RWPE2 (cell line): Measurements from ENCODE around the gene GRB10.

Source experiments
- ATAC-seq: fragments of 200-7000 bp; cut with Tn5 transposase; 3 replicates; pipeline ENCODE4 v1.9.1; 2021; ENCODE audit warnings: low read depth
- DNase-seq: peaks from one replicate; pipeline ENCODE4 v3.0.0-alpha.2; 2020; ENCODE audit warnings: low spot score
- H3K27ac ChIP-seq: fragments of 450-650 bp; 2 replicates; pipeline ENCODE4 v1.5.1; 2017; ENCODE audit warnings: mild to moderate bottlenecking; ENCODE audit not compliant: poor library complexity, severe bottlenecking
- H3K27me3 ChIP-seq: fragments of 250-450 bp; sonication (Bioruptor Pico); 2 replicates; pipeline ENCODE4 v1.5.1; 2021; ENCODE audit warnings: mild to moderate bottlenecking, moderate library complexity; ENCODE audit not compliant: insufficient read depth, poor library complexity, severe bottlenecking
- H3K36me3 ChIP-seq: fragments of 250-450 bp; sonication (Bioruptor Pico); 2 replicates; pipeline ENCODE4 v1.5.1; 2020; ENCODE audit warnings: low read depth, mild to moderate bottlenecking, moderate library complexity
- H3K4me1 ChIP-seq: fragments of 250-450 bp; sonication (Bioruptor Pico); 2 replicates; pipeline ENCODE4 v1.5.1; 2021; ENCODE audit warnings: mild to moderate bottlenecking, moderate library complexity; ENCODE audit not compliant: insufficient read depth, poor library complexity, severe bottlenecking
- H3K4me3 ChIP-seq: fragments of 250-450 bp; sonication (Bioruptor Pico); 2 replicates; pipeline ENCODE4 v1.5.1; 2021; ENCODE audit warnings: mild to moderate bottlenecking, moderate library complexity; ENCODE audit not compliant: severe bottlenecking
- H3K9me3 ChIP-seq: fragments of 250-450 bp; sonication (Bioruptor Pico); 2 replicates; pipeline ENCODE4 v1.5.1; 2021; ENCODE audit warnings: mild to moderate bottlenecking, moderate library complexity; ENCODE audit not compliant: severe bottlenecking
- TF ChIP-seq, protein P1 (sequence below): fragments of 450-650 bp; IDR thresholded peaks from one replicate; pipeline ENCODE4 v1.5.1; 2017; ENCODE audit warnings: mild to moderate bottlenecking, moderate library complexity; ENCODE audit not compliant: poor library complexity, severe bottlenecking

GRB10 gene

DNA sequence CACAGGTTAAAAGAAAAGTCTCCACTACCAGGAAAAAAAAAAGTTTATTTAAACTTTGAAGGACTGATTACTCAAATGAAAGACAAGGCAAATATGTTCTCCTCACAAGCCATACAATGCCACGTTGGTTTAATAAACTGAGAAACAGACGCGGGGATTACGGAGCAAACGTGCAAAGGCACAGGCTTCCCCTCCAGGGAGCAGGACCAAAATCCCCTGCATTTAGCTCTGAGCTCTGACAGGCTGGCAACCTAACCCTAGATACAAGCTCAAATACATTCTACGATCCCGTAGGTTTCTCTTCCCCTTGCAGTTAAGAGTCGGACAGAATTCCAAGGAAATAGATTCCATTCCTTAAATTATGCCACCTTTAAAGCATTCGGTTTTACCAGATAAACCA lies 7.7 kb upstream of the GRB10 start:
- TF ChIP-seq, protein P1, sequence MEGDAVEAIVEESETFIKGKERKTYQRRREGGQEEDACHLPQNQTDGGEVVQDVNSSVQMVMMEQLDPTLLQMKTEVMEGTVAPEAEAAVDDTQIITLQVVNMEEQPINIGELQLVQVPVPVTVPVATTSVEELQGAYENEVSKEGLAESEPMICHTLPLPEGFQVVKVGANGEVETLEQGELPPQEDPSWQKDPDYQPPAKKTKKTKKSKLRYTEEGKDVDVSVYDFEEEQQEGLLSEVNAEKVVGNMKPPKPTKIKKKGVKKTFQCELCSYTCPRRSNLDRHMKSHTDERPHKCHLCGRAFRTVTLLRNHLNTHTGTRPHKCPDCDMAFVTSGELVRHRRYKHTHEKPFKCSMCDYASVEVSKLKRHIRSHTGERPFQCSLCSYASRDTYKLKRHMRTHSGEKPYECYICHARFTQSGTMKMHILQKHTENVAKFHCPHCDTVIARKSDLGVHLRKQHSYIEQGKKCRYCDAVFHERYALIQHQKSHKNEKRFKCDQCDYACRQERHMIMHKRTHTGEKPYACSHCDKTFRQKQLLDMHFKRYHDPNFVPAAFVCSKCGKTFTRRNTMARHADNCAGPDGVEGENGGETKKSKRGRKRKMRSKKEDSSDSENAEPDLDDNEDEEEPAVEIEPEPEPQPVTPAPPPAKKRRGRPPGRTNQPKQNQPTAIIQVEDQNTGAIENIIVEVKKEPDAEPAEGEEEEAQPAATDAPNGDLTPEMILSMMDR = no peak
- Histone ChIP-seq H3K4me1 (no peaks in the 10 kb centered on the region), H3K27ac (no peak overlapping the region), H3K27me3 (no peaks in the 10 kb centered on the region), H3K36me3 (0 out of 2 replicates have a peak, but pooled peaks cover 4% of the 10 kb centered on the region), H3K4me3 (no peak overlapping the region), H3K9me3 (no peaks in the 10 kb centered on the region)
- ATAC-seq (no peak), DNase-seq (no peak)

DNA sequence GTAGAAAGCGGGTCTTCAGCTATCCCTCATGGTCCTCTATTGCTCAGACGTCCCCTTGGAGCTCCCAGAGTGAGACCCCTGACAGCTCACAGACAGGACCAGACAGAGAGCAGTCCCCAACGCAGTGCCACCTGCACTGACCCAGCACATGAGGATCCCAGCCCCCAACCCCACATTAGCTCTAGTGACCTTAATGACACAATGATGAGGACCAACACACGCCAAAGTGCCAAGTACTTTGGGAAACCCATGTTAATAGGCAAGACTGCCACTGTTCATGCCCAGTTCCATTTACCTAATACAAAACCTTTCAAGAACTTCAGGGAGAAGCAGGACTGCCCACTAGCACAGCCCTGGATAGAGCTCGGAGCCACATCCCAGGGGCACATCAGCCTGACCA lies 5.7 kb upstream of the GRB10 start:
- DNase-seq = no peak
- Histone ChIP-seq H3K4me1 (no peaks in the 10 kb centered on the region), H3K4me3 (no peak overlapping the region), H3K27ac (no peak overlapping the region), H3K9me3 (no peaks in the 10 kb centered on the region), H3K36me3 (0 out of 2 replicates have a peak, but pooled peaks cover 4% of the 10 kb centered on the region), H3K27me3 (no peaks in the 10 kb centered on the region)
- ATAC-seq = no peak
- TF ChIP-seq, protein P1 = no peak

DNA sequence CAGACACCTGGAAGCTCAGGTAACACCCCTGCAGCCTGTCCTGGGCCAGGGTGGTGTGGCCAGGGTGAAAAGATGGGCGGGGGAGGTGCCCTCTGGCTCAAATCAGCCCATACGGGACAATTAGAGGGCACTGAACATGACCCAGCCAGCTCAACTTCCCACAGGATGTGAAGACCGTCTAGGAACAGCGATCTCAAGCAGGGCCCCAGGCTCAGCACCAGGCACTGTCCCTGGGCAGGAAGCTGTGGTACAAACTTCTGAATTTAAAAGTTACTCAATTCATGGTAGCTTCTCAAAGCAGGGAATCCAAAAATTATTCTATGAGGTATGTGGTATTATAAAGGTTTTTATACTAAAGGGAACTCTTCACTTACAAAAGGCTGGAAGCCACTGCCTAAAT lies 5.1 kb upstream of the GRB10 start:
- Histone ChIP-seq H3K9me3 (no peaks in the 10 kb centered on the region), H3K4me3 (no peak overlapping the region), H3K36me3 (0 out of 2 replicates have a peak, but pooled peaks cover 4% of the 10 kb centered on the region), H3K4me1 (no peaks in the 10 kb centered on the region), H3K27ac (no peak overlapping the region), H3K27me3 (no peaks in the 10 kb centered on the region)
- ATAC-seq (no peak), DNase-seq (no peak)
- TF ChIP-seq, protein P1 = no peak

DNA sequence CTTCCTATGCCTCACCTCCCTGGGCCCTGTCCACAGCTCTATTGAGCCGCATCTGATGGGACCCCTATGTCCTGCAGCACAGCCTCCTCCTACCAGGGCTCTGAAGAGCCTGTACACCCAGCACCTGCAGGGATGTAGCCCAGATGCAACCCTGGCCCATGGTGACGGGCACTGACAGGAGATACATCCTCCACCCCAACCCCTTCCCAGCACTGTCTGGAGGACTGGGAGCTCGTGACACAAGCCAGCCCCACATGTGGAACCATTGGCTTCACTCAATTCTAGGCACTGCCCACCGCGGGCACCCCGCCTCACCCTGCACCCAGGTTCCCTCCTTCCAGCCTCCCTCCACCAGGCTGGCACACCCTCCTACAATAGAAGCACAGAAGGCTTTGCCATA lies 2.6 kb upstream of the GRB10 start:
- no peaks in the 10 kb centered on the region for H3K9me3 ChIP-seq
- 0 out of 2 replicates have a peak, but pooled peaks cover 4% of the 10 kb centered on the region for H3K36me3 ChIP-seq
- no peak for ATAC-seq
- H3K27me3 ChIP-seq = no peaks in the 10 kb centered on the region
- H3K4me3 ChIP-seq = no peak overlapping the region
- no peaks in the 10 kb centered on the region for H3K4me1 ChIP-seq
- TF ChIP-seq, protein P1 = no peak
- H3K27ac ChIP-seq = no peak overlapping the region
- DNase-seq = no peak

DNA sequence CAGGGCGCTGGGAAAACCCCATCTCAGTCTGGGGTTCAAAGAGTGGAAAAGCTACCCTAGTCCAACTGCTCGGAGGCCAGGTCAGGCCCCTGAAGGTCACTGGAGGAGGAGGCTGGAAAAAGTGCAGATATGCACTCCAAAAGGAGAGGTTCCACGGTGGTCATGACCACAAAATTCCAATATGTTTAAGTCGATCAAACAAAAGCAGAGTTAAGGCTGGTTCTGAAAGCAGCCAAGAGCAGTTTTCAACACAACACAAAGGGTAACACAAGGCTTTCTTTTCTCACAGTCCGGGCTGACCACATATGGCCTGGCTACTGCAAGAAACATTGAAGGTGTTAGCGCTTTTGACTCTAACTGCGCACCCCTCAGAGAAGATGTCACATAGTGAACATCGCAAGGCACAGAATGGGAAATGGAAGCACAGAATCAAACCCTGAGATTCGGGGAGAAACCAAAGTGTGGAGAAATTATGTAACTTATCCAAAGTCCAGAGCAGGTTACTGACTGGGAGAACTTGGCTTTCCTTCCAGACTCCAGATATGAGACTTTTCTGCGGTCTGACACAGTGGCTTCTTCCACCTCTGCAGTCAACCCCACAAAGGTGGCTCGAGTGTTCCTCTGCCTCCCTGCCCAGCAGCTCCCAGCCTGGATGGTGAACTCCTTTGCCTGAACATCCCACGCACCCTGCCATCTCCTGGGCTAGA lies 1.3 kb upstream of the GRB10 start:
- DNase-seq (no peak), ATAC-seq (no peak)
- Histone ChIP-seq H3K36me3 (no peaks in the 10 kb centered on the region), H3K4me3 (no peak overlapping the region), H3K9me3 (no peaks in the 10 kb centered on the region), H3K27ac (no peak overlapping the region), H3K4me1 (no peaks in the 10 kb centered on the region), H3K27me3 (no peaks in the 10 kb centered on the region)
- TF ChIP-seq, protein P1 = no peak
